Thyroid gland (tissue), 4 donors: ENCODE data around the gene TTC16.

ENCODE experiments used
- CTCF ChIP-seq, 6 experiments: fragments of 200-600 bp in 3 of 6; fragments of 450-650 bp in 3 of 6; sonication (generic) in 3 of 6; IDR thresholded peaks; one replicate each; pipeline ENCODE4 v1.5.1; 2016 to 2019; ENCODE audit warnings: antibody characterized with exemption in 6 of 6, mild to moderate bottlenecking in 2 of 6, inconsistent platforms in 1 of 6, moderate library complexity in 1 of 6
- POLR2A ChIP-seq, 2 donors: fragments of 450-650 bp; IDR thresholded peaks; one replicate each; pipeline ENCODE4 v1.6.1; 2017; ENCODE audit warnings: antibody characterized with exemption in 2 of 2, mild to moderate bottlenecking in 2 of 2, moderate library complexity in 1 of 2

- TF ChIP-seq POLR2A (IDR thresholded peaks at IDR 0.05) (no peak), CTCF (IDR thresholded peaks at IDR 0.05) (no peak)
Measured at GRCh38 chr9:127780126-127780885, 64.4 kb downstream of the TTC16 start.
